ENCODE data around the gene USH2A.

The USH2A gene

DNA sequence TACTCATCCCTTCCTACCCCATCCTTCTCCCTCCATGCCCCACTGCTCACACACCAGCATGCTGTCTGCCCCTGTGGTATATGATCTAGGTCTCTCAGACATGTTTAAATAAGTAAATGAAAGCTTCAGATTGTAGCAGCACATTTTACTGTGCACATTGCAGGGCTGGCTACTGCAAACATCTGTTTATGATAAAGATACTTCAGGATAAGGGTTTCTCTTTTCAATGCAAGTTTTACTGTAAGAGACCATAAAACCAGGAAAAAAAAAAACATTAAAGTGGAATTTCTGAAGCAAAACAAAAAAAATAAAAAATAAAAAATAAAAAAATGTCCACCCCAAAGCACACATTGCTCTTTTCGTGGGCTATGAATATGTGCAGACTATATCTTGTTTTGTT lies 184.4 kb downstream of the USH2A start:
- no peaks in the 10 kb centered on the region for H3K4me1 ChIP-seq (ENCODE audit: control insufficient read depth in 2 of 2, insufficient read depth in 1 of 2, low read depth in 1 of 2, low read length in 2 of 2)
- H2AK5ac ChIP-seq (ENCODE audit: low read depth, low read length): no peak overlapping the region
- no peak overlapping the region for H2BK15ac ChIP-seq (ENCODE audit: low read length)
- no peak overlapping the region for H4K8ac ChIP-seq (ENCODE audit: low read depth, low read length)
- H3K23ac ChIP-seq (ENCODE audit: low read depth, low read length, poor library complexity): no peak overlapping the region
- H3K79me1 ChIP-seq (ENCODE audit: low read depth, low read length): no peaks in the 10 kb centered on the region
- H2BK120ac ChIP-seq (ENCODE audit: low read depth, low read length): no peak overlapping the region
- no CpG with 5 or more reads among the region's 1 CpG for WGBS, 2 donors (ENCODE audit: extremely low coverage in 2 of 2, insufficient read length in 2 of 2, insufficient replicate concordance in 1 of 2)
- H3K4ac ChIP-seq (ENCODE audit: low read length): no peak overlapping the region
- no peak overlapping the region for H2AFZ ChIP-seq (ENCODE audit: low read length)
- H3K36me3 ChIP-seq (replicated peaks in 1 of 2; ENCODE audit: control insufficient read depth in 2 of 2, insufficient read depth in 2 of 2, low read length in 2 of 2): no peaks in the 10 kb centered on the region
- H4K91ac ChIP-seq (ENCODE audit: low read depth, low read length, poor library complexity): no peak overlapping the region
- H3K9ac ChIP-seq (ENCODE audit: low read depth, low read length, poor library complexity): no peak overlapping the region
- H3K4me2 ChIP-seq (ENCODE audit: insufficient read depth, low read length, poor library complexity, severe bottlenecking): no peak overlapping the region
- H3K9me3 ChIP-seq (replicated peaks in 1 of 2; ENCODE audit: control insufficient read depth in 2 of 2, insufficient read depth in 1 of 2, low read depth in 1 of 2, low read length in 2 of 2): peaks cover 0 to 3% of the 10 kb centered on the region in 2 donors
- no peak for DNase-seq (ENCODE audit: low spot score)
- H3K4me3 ChIP-seq (ENCODE audit: low read length in 2 of 2): no peak overlapping the region
- no peak overlapping the region for H2BK12ac ChIP-seq (ENCODE audit: low read length)
- H3K27ac ChIP-seq (replicated peaks; ENCODE audit: low read length): no peak overlapping the region
- H3K18ac ChIP-seq (ENCODE audit: low read length): no peak overlapping the region
- H2BK5ac ChIP-seq (ENCODE audit: low read length): no peak overlapping the region
- no peaks in the 10 kb centered on the region for H3K27me3 ChIP-seq (ENCODE audit: control insufficient read depth in 3 of 3, insufficient read depth in 3 of 3, low read depth in 1 of 3, low read length in 3 of 3)
- no peak overlapping the region for H3K14ac ChIP-seq (ENCODE audit: low read length)

DNA sequence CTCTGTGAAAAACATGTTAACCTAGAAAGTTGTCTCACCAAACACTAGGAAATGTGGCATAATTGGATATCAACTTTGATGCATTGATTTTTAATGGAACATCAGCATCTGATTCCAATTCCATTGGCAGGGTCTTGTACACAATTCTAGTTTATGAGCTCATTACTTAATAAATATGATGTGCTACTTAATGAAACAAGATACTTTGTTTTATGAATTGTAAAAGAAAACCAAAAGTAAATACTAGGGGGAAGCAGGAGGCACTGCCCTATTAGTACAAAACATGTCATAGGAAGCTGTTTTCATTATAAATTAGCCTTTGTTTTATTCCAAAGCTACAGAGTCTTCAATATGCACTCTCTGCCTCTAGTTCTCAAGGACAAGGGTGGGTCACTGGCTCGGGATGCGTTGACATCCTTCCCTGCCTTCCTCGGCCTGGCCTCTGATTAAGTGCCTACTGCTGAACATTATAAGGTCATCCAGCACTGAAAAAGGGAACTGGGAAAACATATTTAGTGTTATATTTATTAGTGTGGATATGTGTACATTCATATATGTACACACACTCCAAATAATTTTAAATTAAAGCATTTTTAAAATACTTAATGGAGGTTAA lies 185.2 kb downstream of the USH2A start:
- no peak overlapping the region for H3K9ac ChIP-seq (ENCODE audit: low read depth, low read length, poor library complexity)
- no peaks in the 10 kb centered on the region for H3K36me3 ChIP-seq (replicated peaks in 1 of 2; ENCODE audit: control insufficient read depth in 2 of 2, insufficient read depth in 2 of 2, low read length in 2 of 2)
- no peaks in the 10 kb centered on the region for H3K4me1 ChIP-seq (ENCODE audit: control insufficient read depth in 2 of 2, insufficient read depth in 1 of 2, low read depth in 1 of 2, low read length in 2 of 2)
- no CpG with 5 or more reads among the region's 3 CpGs for WGBS, 2 donors (ENCODE audit: extremely low coverage in 2 of 2, insufficient read length in 2 of 2, insufficient replicate concordance in 1 of 2)
- H2BK120ac ChIP-seq (ENCODE audit: low read depth, low read length): no peak overlapping the region
- H2BK12ac ChIP-seq (ENCODE audit: low read length): no peak overlapping the region
- no peak overlapping the region for H2BK5ac ChIP-seq (ENCODE audit: low read length)
- no peak overlapping the region for H4K8ac ChIP-seq (ENCODE audit: low read depth, low read length)
- no peak overlapping the region for H3K23ac ChIP-seq (ENCODE audit: low read depth, low read length, poor library complexity)
- DNase-seq (ENCODE audit: low spot score): no peak
- H2AFZ ChIP-seq (ENCODE audit: low read length): no peak overlapping the region
- no peak overlapping the region for H2AK5ac ChIP-seq (ENCODE audit: low read depth, low read length)
- no peak overlapping the region for H3K18ac ChIP-seq (ENCODE audit: low read length)
- H3K79me1 ChIP-seq (ENCODE audit: low read depth, low read length): no peaks in the 10 kb centered on the region
- H3K9me3 ChIP-seq (replicated peaks in 1 of 2; ENCODE audit: control insufficient read depth in 2 of 2, insufficient read depth in 1 of 2, low read depth in 1 of 2, low read length in 2 of 2): no peaks in the 10 kb centered on the region
- H3K4me3 ChIP-seq (ENCODE audit: low read length in 2 of 2): no peak overlapping the region
- H4K91ac ChIP-seq (ENCODE audit: low read depth, low read length, poor library complexity): no peak overlapping the region
- no peak overlapping the region for H3K4ac ChIP-seq (ENCODE audit: low read length)
- no peak overlapping the region for H3K14ac ChIP-seq (ENCODE audit: low read length)
- H3K27ac ChIP-seq (replicated peaks; ENCODE audit: low read length): no peak overlapping the region
- H3K27me3 ChIP-seq (ENCODE audit: control insufficient read depth in 3 of 3, insufficient read depth in 3 of 3, low read depth in 1 of 3, low read length in 3 of 3): no peaks in the 10 kb centered on the region
- H2BK15ac ChIP-seq (ENCODE audit: low read length): no peak overlapping the region
- no peak overlapping the region for H3K4me2 ChIP-seq (ENCODE audit: insufficient read depth, low read length, poor library complexity, severe bottlenecking)

DNA sequence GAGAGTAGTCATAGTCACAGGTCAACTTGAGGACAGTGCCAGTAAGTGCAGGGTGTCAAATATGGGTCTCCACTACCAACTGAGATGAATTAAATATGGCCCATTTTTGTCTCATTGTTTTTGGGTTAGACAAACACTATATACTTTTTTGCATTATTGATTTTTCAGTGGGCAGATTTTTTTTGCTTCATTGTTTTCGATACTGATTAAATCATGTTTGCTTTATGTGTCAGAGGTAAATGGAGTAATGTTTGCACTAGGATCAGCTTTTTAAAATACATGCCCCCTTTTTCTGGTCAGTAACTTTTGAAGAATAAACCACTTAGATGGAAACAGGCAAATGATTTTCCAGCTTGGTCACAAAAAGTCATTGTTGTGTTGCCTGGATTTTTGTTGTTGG lies 199.0 kb downstream of the USH2A start:
- Histone ChIP-seq H2AFZ (ENCODE audit: low read length) (no peak overlapping the region), H3K27ac (replicated peaks; ENCODE audit: low read length) (no peak overlapping the region), H3K27me3 (ENCODE audit: control insufficient read depth in 3 of 3, insufficient read depth in 3 of 3, low read depth in 1 of 3, low read length in 3 of 3) (no peaks in the 10 kb centered on the region), H3K4me2 (ENCODE audit: insufficient read depth, low read length, poor library complexity, severe bottlenecking) (no peak overlapping the region), H4K8ac (ENCODE audit: low read depth, low read length) (no peak overlapping the region), H3K4me1 (ENCODE audit: control insufficient read depth in 2 of 2, insufficient read depth in 1 of 2, low read depth in 1 of 2, low read length in 2 of 2) (peaks cover 2 to 4% of the 10 kb centered on the region in 2 donors), H3K79me1 (ENCODE audit: low read depth, low read length) (no peaks in the 10 kb centered on the region), H2AK5ac (ENCODE audit: low read depth, low read length) (no peak overlapping the region), H4K91ac (ENCODE audit: low read depth, low read length, poor library complexity) (no peak overlapping the region), H3K18ac (ENCODE audit: low read length) (no peak overlapping the region), H3K4me3 (ENCODE audit: low read length in 2 of 2) (no peak overlapping the region), H3K9me3 (replicated peaks in 1 of 2; ENCODE audit: control insufficient read depth in 2 of 2, insufficient read depth in 1 of 2, low read depth in 1 of 2, low read length in 2 of 2) (peaks cover 0 to 2% of the 10 kb centered on the region in 2 donors), H3K9ac (ENCODE audit: low read depth, low read length, poor library complexity) (no peak overlapping the region), H3K14ac (ENCODE audit: low read length) (no peak overlapping the region), H3K23ac (ENCODE audit: low read depth, low read length, poor library complexity) (no peak overlapping the region), H2BK5ac (ENCODE audit: low read length) (no peak overlapping the region), H2BK120ac (ENCODE audit: low read depth, low read length) (no peak overlapping the region), H3K4ac (ENCODE audit: low read length) (no peak overlapping the region), H3K36me3 (replicated peaks in 1 of 2; ENCODE audit: control insufficient read depth in 2 of 2, insufficient read depth in 2 of 2, low read length in 2 of 2) (no peaks in the 10 kb centered on the region), H2BK15ac (ENCODE audit: low read length) (no peak overlapping the region), H2BK12ac (ENCODE audit: low read length) (no peak overlapping the region)
- DNase-seq (ENCODE audit: low spot score): no peak
- no CpG with 5 or more reads among the region's 1 CpG for WGBS, 2 donors (ENCODE audit: extremely low coverage in 2 of 2, insufficient read length in 2 of 2, insufficient replicate concordance in 1 of 2)

DNA sequence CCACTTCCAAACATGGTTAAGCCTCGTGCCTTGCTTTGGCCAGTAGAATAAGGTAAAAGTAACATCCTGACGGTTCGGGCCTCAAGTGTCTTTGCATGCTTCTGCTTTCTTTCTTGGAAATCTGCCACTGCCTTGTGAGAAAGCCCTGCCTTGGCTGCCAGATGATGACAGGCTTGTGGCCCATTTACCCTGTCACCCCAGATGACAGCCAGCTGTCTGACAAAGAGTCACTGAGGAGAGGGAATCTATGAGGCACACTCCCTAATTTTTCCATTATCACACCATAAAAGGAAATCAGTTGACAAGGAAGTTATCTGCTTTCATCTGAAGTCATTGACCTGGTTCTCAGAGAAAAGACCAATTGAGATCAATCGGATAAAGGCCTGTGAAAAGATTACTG lies 199.8 kb downstream of the USH2A start:
- H3K9me3 ChIP-seq (replicated peaks in 1 of 2; ENCODE audit: control insufficient read depth in 2 of 2, insufficient read depth in 1 of 2, low read depth in 1 of 2, low read length in 2 of 2): peaks cover 0 to 2% of the 10 kb centered on the region in 2 donors
- peaks cover 2 to 4% of the 10 kb centered on the region in 2 donors for H3K4me1 ChIP-seq (ENCODE audit: control insufficient read depth in 2 of 2, insufficient read depth in 1 of 2, low read depth in 1 of 2, low read length in 2 of 2)
- no peaks in the 10 kb centered on the region for H3K27me3 ChIP-seq (ENCODE audit: control insufficient read depth in 3 of 3, insufficient read depth in 3 of 3, low read depth in 1 of 3, low read length in 3 of 3)
- H3K23ac ChIP-seq (ENCODE audit: low read depth, low read length, poor library complexity): no peak overlapping the region
- H2BK5ac ChIP-seq (ENCODE audit: low read length): no peak overlapping the region
- no peak overlapping the region for H3K4ac ChIP-seq (ENCODE audit: low read length)
- no peak overlapping the region for H3K27ac ChIP-seq (replicated peaks; ENCODE audit: low read length)
- no peak overlapping the region for H2BK15ac ChIP-seq (ENCODE audit: low read length)
- no peak overlapping the region for H4K8ac ChIP-seq (ENCODE audit: low read depth, low read length)
- H2BK120ac ChIP-seq (ENCODE audit: low read depth, low read length): no peak overlapping the region
- H2AFZ ChIP-seq (ENCODE audit: low read length): peak overlapping the region; percentile 13
- H3K36me3 ChIP-seq (replicated peaks in 1 of 2; ENCODE audit: control insufficient read depth in 2 of 2, insufficient read depth in 2 of 2, low read length in 2 of 2): no peaks in the 10 kb centered on the region
- no peak overlapping the region for H4K91ac ChIP-seq (ENCODE audit: low read depth, low read length, poor library complexity)
- no peak overlapping the region for H3K4me2 ChIP-seq (ENCODE audit: insufficient read depth, low read length, poor library complexity, severe bottlenecking)
- no peak overlapping the region for H2AK5ac ChIP-seq (ENCODE audit: low read depth, low read length)
- H3K79me1 ChIP-seq (ENCODE audit: low read depth, low read length): no peaks in the 10 kb centered on the region
- DNase-seq (ENCODE audit: low spot score): no peak
- H3K4me3 ChIP-seq (ENCODE audit: low read length in 2 of 2): no peak overlapping the region
- no peak overlapping the region for H3K9ac ChIP-seq (ENCODE audit: low read depth, low read length, poor library complexity)
- H2BK12ac ChIP-seq (ENCODE audit: low read length): no peak overlapping the region
- no peak overlapping the region for H3K14ac ChIP-seq (ENCODE audit: low read length)
- WGBS, 2 donors (ENCODE audit: extremely low coverage in 2 of 2, insufficient read length in 2 of 2, insufficient replicate concordance in 1 of 2): no CpG with 5 or more reads among the region's 4 CpGs
- H3K18ac ChIP-seq (ENCODE audit: low read length): no peak overlapping the region

Measured in neuronal stem cell (in vitro differentiated cells).